B cell (primary cell): Measurements from ENCODE around the gene XYLT1.

Source experiments
- CTCF ChIP-seq: fragments of 200-600 bp; IDR thresholded peaks from one replicate; pipeline ENCODE4 v1.8.0; 2022; ENCODE audit warnings: antibody characterized with exemption, mild to moderate bottlenecking
- EZH2 ChIP-seq: IDR thresholded peaks from 2 replicates; pipeline ENCODE4 v1.6.1; 2012; ENCODE audit warnings: borderline replicate concordance, low read depth, mild to moderate bottlenecking, moderate library complexity, low read length; ENCODE audit not compliant: insufficient read depth, poor library complexity, severe bottlenecking

GRCh38 chr16:17360693-17361122 lies 110.1 kb downstream of the XYLT1 start:
- TF ChIP-seq CTCF = no peak
- TF ChIP-seq EZH2 = no peak
